Natural killer cell (primary cell): ENCODE measurements around the gene PDE4B. TPM values are rescaled to one million over a fixed set of nuclear protein-coding genes. Genes with fewer than 3 reads are reported as not detected.

Source experiments
- ATAC-seq, 3 donors: fragments of 150-1000 bp in 2 of 3; fragments of 200-7000 bp in 1 of 3; cut with Tn5 transposase; 1 replicate in 1 of 3; 2 replicates in 2 of 3; pipeline ENCODE4 v1.10.0; 2021; ENCODE audit warnings: mild to moderate bottlenecking in 2 of 3, moderate library complexity in 2 of 3
- DNase-seq, 2 donors: peaks; one replicate each; pipeline versions ENCODE4 v3.0.0 to v3.0.0-alpha.2; 2013 to 2021; ENCODE audit warnings: mixed read lengths in 1 of 2
- H3K27ac ChIP-seq: one replicate; pipeline ENCODE4 v1.5.1; 2013; ENCODE audit warnings: mild to moderate bottlenecking, low read length
- H3K27me3 ChIP-seq: one replicate; pipeline ENCODE4 v1.6.1; 2013; ENCODE audit warnings: low read length; ENCODE audit not compliant: control insufficient read depth, insufficient read depth
- H3K36me3 ChIP-seq: one replicate; pipeline ENCODE4 v1.6.1; 2013; ENCODE audit warnings: low read length; ENCODE audit not compliant: control insufficient read depth, insufficient read depth
- H3K4me1 ChIP-seq: one replicate; pipeline ENCODE4 v1.6.1; 2013; ENCODE audit warnings: low read length; ENCODE audit not compliant: control insufficient read depth, insufficient read depth
- H3K4me3 ChIP-seq: one replicate; pipeline ENCODE4 v1.5.1; 2013; ENCODE audit warnings: low read length
- H3K9me3 ChIP-seq: one replicate; pipeline ENCODE4 v1.6.1; 2013; ENCODE audit warnings: low read length; ENCODE audit not compliant: control insufficient read depth, insufficient read depth
- H3K27ac Mint-ChIP-seq, 2 donors: one replicate each; pipeline ENCODE4 v1.8.0; 2022; ENCODE audit warnings: mild to moderate bottlenecking in 2 of 2, mixed read lengths in 2 of 2, moderate library complexity in 1 of 2
- H3K27me3 Mint-ChIP-seq, 2 donors: one replicate each; pipeline ENCODE4 v1.8.0; 2022; ENCODE audit warnings: low read depth in 2 of 2, mixed read lengths in 2 of 2
- H3K36me3 Mint-ChIP-seq: one replicate; pipeline ENCODE4 v1.8.0; 2022; ENCODE audit warnings: mixed read lengths
- H3K4me1 Mint-ChIP-seq, 2 donors: one replicate each; pipeline ENCODE4 v1.8.0; 2022; ENCODE audit warnings: mixed read lengths in 2 of 2
- H3K4me3 Mint-ChIP-seq: one replicate; pipeline ENCODE4 v1.8.0; 2022; ENCODE audit warnings: mild to moderate bottlenecking, moderate library complexity, mixed read lengths
- H3K9me3 Mint-ChIP-seq, 2 donors: one replicate each; pipeline ENCODE4 v1.8.0; 2022; ENCODE audit warnings: mixed read lengths in 2 of 2
- WGBS: methylation state at CpG from one replicate; pipeline ENCODE4 v1.1.7; 2013; ENCODE audit warnings: missing lambda C conversion rate; ENCODE audit not compliant: insufficient coverage; 5-methylcytosine and 5-hydroxymethylcytosine counted together
- intact Hi-C: fragments of 100-400 bp; cut with micrococcal nuclease; formaldehyde crosslinking; loops from one replicate; pipeline ENCODE4 v1.14.2; 2022
- total RNA-seq, 4 donors: library from RNA; stranded (reverse); fragments of 120-200 nt in 1 of 4; gene quantifications; one replicate each; pipeline versions ENCODE4 v1.2.3 to v1.2.4, GENCODE V29; 2013 to 2022
- TF ChIP-seq, protein P1 (sequence below): fragments of 200-600 bp; IDR thresholded peaks from one replicate; pipeline ENCODE4 v1.8.0; 2022; ENCODE audit warnings: antibody characterized with exemption

The PDE4B gene
- total RNA-seq, 3 donors from 2014 or later (not counting 1 experiment from before 2014, with no cell fraction given): 18.0 to 42.4 (median 25.5) TPM

GRCh38 chr1:65958561-65959350 lies 166.1 kb downstream of the PDE4B start:
- TF ChIP-seq, protein P1, sequence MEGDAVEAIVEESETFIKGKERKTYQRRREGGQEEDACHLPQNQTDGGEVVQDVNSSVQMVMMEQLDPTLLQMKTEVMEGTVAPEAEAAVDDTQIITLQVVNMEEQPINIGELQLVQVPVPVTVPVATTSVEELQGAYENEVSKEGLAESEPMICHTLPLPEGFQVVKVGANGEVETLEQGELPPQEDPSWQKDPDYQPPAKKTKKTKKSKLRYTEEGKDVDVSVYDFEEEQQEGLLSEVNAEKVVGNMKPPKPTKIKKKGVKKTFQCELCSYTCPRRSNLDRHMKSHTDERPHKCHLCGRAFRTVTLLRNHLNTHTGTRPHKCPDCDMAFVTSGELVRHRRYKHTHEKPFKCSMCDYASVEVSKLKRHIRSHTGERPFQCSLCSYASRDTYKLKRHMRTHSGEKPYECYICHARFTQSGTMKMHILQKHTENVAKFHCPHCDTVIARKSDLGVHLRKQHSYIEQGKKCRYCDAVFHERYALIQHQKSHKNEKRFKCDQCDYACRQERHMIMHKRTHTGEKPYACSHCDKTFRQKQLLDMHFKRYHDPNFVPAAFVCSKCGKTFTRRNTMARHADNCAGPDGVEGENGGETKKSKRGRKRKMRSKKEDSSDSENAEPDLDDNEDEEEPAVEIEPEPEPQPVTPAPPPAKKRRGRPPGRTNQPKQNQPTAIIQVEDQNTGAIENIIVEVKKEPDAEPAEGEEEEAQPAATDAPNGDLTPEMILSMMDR: peak; percentile 86
- no peaks in the 10 kb centered on the region for H3K4me1 Mint-ChIP-seq
- Histone ChIP-seq H3K9me3 (no peaks in the 10 kb centered on the region), H3K27ac (no peak overlapping the region), H3K36me3 (no peaks in the 10 kb centered on the region), H3K4me1 (no peaks in the 10 kb centered on the region), H3K27me3 (no peaks in the 10 kb centered on the region), H3K4me3 (no peak overlapping the region)
- no CpG with 5 or more reads among the region's 12 CpGs for WGBS
- H3K9me3 Mint-ChIP-seq: no peaks in the 10 kb centered on the region
- no peak overlapping the region for H3K27ac Mint-ChIP-seq
- peaks cover 0 to 8% of the 10 kb centered on the region in 2 donors for H3K27me3 Mint-ChIP-seq
- intact Hi-C loops: loop anchor here (1.0 to 5.0 kb wide), 3 partner anchors 284 to 769 kb away; no protein-coding TSS in a partner anchor
- DNase-seq (peak in 1 of 2 donors; percentile 76), ATAC-seq (peak; percentile 47 to 70 (median 64))
- no peaks in the 10 kb centered on the region for H3K36me3 Mint-ChIP-seq
- H3K4me3 Mint-ChIP-seq: no peak overlapping the region

- H3K27ac Mint-ChIP-seq: no peak overlapping the region
- no peak overlapping the region for H3K27ac ChIP-seq
- H3K4me3 Mint-ChIP-seq: no peak overlapping the region
- H3K4me1 Mint-ChIP-seq: no peaks in the 10 kb centered on the region
- peaks cover 0 to 8% of the 10 kb centered on the region in 2 donors for H3K27me3 Mint-ChIP-seq
- no peaks in the 10 kb centered on the region for H3K9me3 ChIP-seq
- H3K9me3 Mint-ChIP-seq: no peaks in the 10 kb centered on the region
- H3K4me3 ChIP-seq: no peak overlapping the region
- H3K27me3 ChIP-seq: no peaks in the 10 kb centered on the region
- intact Hi-C loops: loop anchor here (1.0 to 5.0 kb wide), 3 partner anchors 282 to 767 kb away; no protein-coding TSS in a partner anchor
- no peaks in the 10 kb centered on the region for H3K36me3 Mint-ChIP-seq
- TF ChIP-seq, protein P1: no peak
- WGBS: 53% methylated on average over 7 of the region's 7 CpGs
- DNase-seq (no peak), ATAC-seq (no peak)
- no peaks in the 10 kb centered on the region for H3K4me1 ChIP-seq
- no peaks in the 10 kb centered on the region for H3K36me3 ChIP-seq
Observed at GRCh38 chr1:65959896-65960567, 167.3 kb downstream of the PDE4B start.

- Mint-ChIP-seq H3K27ac (no peak overlapping the region), H3K36me3 (no peaks in the 10 kb centered on the region), H3K4me3 (no peak overlapping the region), H3K27me3 (peaks cover 0 to 19% of the 10 kb centered on the region in 2 donors), H3K4me1 (no peaks in the 10 kb centered on the region), H3K9me3 (no peaks in the 10 kb centered on the region)
- intact Hi-C loops: no loop called here
- Histone ChIP-seq H3K27ac (no peak overlapping the region), H3K9me3 (no peaks in the 10 kb centered on the region), H3K36me3 (no peaks in the 10 kb centered on the region), H3K27me3 (no peaks in the 10 kb centered on the region), H3K4me3 (no peak overlapping the region), H3K4me1 (no peaks in the 10 kb centered on the region)
- ATAC-seq (no peak), DNase-seq (no peak)
- TF ChIP-seq, protein P1: no peak
- 57% methylated on average over 6 of the region's 6 CpGs for WGBS
Observed at GRCh38 chr1:65963156-65963888, 170.6 kb downstream of the PDE4B start.
